ENCODE data around the gene ATRNL1. TPM values are rescaled to one million over a fixed set of nuclear protein-coding genes. Genes with fewer than 3 reads are reported as not detected.

The ATRNL1 gene
- total and polyA plus RNA-seq, 2 experiments from 2014 or later = 4.8 to 29.7 TPM

DNA sequence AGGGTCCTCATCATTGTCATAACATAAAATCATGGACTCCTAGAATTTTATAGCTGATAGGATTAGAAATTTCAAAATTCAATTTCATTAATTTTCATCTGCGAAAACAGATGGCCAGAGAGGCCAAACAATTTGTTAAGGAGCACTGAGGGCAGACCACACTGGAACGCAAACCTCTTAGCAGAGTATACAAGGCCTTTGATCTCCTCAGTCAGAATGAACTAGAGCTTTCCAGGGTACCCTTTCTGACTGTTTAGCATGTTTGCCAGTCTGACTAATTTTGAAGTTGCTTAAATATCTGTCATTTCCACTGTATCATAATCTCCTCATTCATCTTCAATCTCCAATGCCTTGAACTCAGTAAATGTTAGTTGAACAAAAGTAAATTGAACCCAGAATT lies 41.9 kb upstream of the ATRNL1 start:
- Mint-ChIP-seq H3K27ac (no peak overlapping the region), H3K9me3 (no peaks in the 10 kb centered on the region), H3K4me3 (no peak overlapping the region), H3K27me3 (ENCODE audit: insufficient read depth, low read depth, poor library complexity) (peaks cover 7% of the 10 kb centered on the region), H3K36me3 (ENCODE audit: low read depth) (no peaks in the 10 kb centered on the region), H3K4me1 (peaks cover 34% of the 10 kb centered on the region)
- Histone ChIP-seq H3K27me3 (ENCODE audit: insufficient read depth) (no peaks in the 10 kb centered on the region), H3K27ac (ENCODE audit: low read depth) (no peak overlapping the region), H3K4me1 (ENCODE audit: insufficient read depth) (peaks cover 37% of the 10 kb centered on the region), H2AFZ (no peak overlapping the region), H3K79me2 (replicated peaks; ENCODE audit: insufficient read depth) (no peaks in the 10 kb centered on the region), H3F3A (replicated peaks; ENCODE audit: low read depth) (no peaks in the 10 kb centered on the region), H3K4me2 (no peak overlapping the region), H4K20me1 (replicated peaks; ENCODE audit: insufficient read depth) (no peaks in the 10 kb centered on the region), H3K4me3 (no peak overlapping the region), H3K36me3 (ENCODE audit: insufficient read depth) (no peaks in the 10 kb centered on the region), H3K9me2 (ENCODE audit: insufficient read depth) (no peaks in the 10 kb centered on the region)
- TF ChIP-seq NANOG (IDR thresholded peaks at IDR 0.05; ENCODE audit: borderline replicate concordance) (no peak), ZNF331 (CRISPR knock-in tag; IDR thresholded peaks at IDR 0.05; ENCODE audit: low read depth) (no peak), EZH2 (IDR thresholded peaks at IDR 0.05; ENCODE audit: low read depth, unreplicated experiment) (no peak), STAT1 (IDR thresholded peaks at IDR 0.05; ENCODE audit: unreplicated experiment) (no peak), JUNB (IDR thresholded peaks at IDR 0.05; ENCODE audit: unreplicated experiment) (no peak), POLR2AphosphoS5 (IDR thresholded peaks at IDR 0.05; ENCODE audit: low read depth) (no peak), EZH2phosphoT487 (IDR thresholded peaks at IDR 0.05; ENCODE audit: unreplicated experiment) (no peak), REST (IDR thresholded peaks at IDR 0.05; ENCODE audit: unreplicated experiment) (no peak), ZNF114 (CRISPR knock-in tag; IDR thresholded peaks at IDR 0.05) (no peak), CTCF (conservative IDR thresholded peaks at IDR 0.05; ENCODE audit: low read depth in 2 of 2) (no peak), CREB1 (CRISPR knock-in tag; IDR thresholded peaks at IDR 0.05; ENCODE audit: low read depth) (no peak)
- TF ChIP-seq, protein P1, sequence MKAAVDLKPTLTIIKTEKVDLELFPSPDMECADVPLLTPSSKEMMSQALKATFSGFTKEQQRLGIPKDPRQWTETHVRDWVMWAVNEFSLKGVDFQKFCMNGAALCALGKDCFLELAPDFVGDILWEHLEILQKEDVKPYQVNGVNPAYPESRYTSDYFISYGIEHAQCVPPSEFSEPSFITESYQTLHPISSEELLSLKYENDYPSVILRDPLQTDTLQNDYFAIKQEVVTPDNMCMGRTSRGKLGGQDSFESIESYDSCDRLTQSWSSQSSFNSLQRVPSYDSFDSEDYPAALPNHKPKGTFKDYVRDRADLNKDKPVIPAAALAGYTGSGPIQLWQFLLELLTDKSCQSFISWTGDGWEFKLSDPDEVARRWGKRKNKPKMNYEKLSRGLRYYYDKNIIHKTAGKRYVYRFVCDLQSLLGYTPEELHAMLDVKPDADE (IDR thresholded peaks at IDR 0.05) = no peak
- TF ChIP-seq, protein P2, sequence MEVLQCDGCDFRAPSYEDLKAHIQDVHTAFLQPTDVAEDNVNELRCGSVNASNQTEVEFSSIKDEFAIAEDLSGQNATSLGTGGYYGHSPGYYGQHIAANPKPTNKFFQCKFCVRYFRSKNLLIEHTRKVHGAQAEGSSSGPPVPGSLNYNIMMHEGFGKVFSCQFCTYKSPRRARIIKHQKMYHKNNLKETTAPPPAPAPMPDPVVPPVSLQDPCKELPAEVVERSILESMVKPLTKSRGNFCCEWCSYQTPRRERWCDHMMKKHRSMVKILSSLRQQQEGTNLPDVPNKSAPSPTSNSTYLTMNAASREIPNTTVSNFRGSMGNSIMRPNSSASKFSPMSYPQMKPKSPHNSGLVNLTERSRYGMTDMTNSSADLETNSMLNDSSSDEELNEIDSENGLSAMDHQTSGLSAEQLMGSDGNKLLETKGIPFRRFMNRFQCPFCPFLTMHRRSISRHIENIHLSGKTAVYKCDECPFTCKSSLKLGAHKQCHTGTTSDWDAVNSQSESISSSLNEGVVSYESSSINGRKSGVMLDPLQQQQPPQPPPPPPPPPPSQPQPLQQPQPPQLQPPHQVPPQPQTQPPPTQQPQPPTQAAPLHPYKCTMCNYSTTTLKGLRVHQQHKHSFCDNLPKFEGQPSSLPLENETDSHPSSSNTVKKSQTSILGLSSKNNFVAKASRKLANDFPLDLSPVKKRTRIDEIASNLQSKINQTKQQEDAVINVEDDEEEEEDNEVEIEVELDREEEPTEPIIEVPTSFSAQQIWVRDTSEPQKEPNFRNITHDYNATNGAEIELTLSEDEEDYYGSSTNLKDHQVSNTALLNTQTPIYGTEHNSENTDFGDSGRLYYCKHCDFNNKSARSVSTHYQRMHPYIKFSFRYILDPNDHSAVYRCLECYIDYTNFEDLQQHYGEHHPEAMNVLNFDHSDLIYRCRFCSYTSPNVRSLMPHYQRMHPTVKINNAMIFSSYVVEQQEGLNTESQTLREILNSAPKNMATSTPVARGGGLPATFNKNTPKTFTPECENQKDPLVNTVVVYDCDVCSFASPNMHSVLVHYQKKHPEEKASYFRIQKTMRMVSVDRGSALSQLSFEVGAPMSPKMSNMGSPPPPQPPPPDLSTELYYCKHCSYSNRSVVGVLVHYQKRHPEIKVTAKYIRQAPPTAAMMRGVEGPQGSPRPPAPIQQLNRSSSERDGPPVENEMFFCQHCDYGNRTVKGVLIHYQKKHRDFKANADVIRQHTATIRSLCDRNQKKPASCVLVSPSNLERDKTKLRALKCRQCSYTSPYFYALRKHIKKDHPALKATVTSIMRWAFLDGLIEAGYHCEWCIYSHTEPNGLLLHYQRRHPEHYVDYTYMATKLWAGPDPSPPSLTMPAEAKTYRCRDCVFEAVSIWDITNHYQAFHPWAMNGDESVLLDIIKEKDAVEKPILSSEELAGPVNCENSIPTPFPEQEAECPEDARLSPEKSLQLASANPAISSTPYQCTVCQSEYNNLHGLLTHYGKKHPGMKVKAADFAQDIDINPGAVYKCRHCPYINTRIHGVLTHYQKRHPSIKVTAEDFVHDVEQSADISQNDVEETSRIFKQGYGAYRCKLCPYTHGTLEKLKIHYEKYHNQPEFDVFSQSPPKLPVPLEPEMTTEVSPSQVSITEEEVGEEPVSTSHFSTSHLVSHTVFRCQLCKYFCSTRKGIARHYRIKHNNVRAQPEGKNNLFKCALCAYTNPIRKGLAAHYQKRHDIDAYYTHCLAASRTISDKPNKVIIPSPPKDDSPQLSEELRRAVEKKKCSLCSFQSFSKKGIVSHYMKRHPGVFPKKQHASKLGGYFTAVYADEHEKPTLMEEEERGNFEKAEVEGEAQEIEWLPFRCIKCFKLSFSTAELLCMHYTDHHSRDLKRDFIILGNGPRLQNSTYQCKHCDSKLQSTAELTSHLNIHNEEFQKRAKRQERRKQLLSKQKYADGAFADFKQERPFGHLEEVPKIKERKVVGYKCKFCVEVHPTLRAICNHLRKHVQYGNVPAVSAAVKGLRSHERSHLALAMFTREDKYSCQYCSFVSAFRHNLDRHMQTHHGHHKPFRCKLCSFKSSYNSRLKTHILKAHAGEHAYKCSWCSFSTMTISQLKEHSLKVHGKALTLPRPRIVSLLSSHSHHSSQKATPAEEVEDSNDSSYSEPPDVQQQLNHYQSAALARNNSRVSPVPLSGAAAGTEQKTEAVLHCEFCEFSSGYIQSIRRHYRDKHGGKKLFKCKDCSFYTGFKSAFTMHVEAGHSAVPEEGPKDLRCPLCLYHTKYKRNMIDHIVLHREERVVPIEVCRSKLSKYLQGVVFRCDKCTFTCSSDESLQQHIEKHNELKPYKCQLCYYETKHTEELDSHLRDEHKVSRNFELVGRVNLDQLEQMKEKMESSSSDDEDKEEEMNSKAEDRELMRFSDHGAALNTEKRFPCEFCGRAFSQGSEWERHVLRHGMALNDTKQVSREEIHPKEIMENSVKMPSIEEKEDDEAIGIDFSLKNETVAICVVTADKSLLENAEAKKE (CRISPR knock-in tag; IDR thresholded peaks at IDR 0.05) = no peak
- DNase-seq (ENCODE audit: low spot score) (no peak), ATAC-seq (no peak)

Measured in GM23338 (cell line).